IMR-90 (cell line): Measurements from ENCODE around the gene ZNF616. TPM values are rescaled to one million over a fixed set of nuclear protein-coding genes. Genes with fewer than 3 reads are reported as not detected.

Source experiments
- ATAC-seq: fragments of 200-7000 bp; cut with Tn5 transposase; 2 replicates; pipeline ENCODE4 v1.9.1; 2020; ENCODE audit warnings: low read depth, mild to moderate bottlenecking, moderate library complexity
- BruUV-seq: library from RNA; stranded (reverse); fragments of 400-500 nt; replicated peaks from 2 replicates; lab custom pipeline; 2021; lab: Mats Ljungman, UMichigan
- CTCF ChIA-PET: fragments of 300-600 bp; formaldehyde crosslinking; extraction: SDS; loops from one replicate; lab custom pipeline; 2021; ENCODE audit warnings: antibody characterized with exemption; lab: Yijun Ruan, JAX
- POLR2A ChIA-PET: fragments of 300-600 bp; sonication (Branson Sonifier 250); formaldehyde crosslinking; loops from one replicate; lab custom pipeline; 2022; ENCODE audit warnings: antibody characterized with exemption; ENCODE audit not compliant: unreplicated experiment; lab: Charles Lee
- DNase-seq: peaks from one replicate; pipeline ENCODE4 v3.0.0; 2013
- H2AFZ ChIP-seq: replicated peaks from 2 replicates; pipeline ENCODE3; 2013; ENCODE audit warnings: low read length, mild to moderate bottlenecking; ENCODE audit not compliant: poor library complexity
- H2AK5ac ChIP-seq: 2 replicates; pipeline ENCODE4 v1.6.1; 2013; ENCODE audit warnings: low read depth, low read length, inconsistent platforms
- H2AK9ac ChIP-seq: replicated peaks from 2 replicates; pipeline ENCODE3; 2013; ENCODE audit warnings: mild to moderate bottlenecking, low read depth, low read length, moderate library complexity; ENCODE audit not compliant: poor library complexity
- H2BK120ac ChIP-seq: 2 replicates; pipeline ENCODE4 v1.6.1; 2013; ENCODE audit warnings: low read depth, low read length, inconsistent platforms
- H2BK15ac ChIP-seq: 3 replicates; pipeline ENCODE4 v1.6.1; 2013; ENCODE audit warnings: low read depth, low read length, inconsistent platforms
- H2BK20ac ChIP-seq: 2 replicates; pipeline ENCODE4 v1.6.1; 2013; ENCODE audit warnings: low read depth, mild to moderate bottlenecking, inconsistent platforms, low read length, moderate library complexity
- H2BK5ac ChIP-seq: 2 replicates; pipeline ENCODE4 v1.6.1; 2013; ENCODE audit warnings: mild to moderate bottlenecking, low read depth, low read length, inconsistent platforms; ENCODE audit not compliant: poor library complexity, severe bottlenecking
- H3K14ac ChIP-seq: replicated peaks from 2 replicates; pipeline ENCODE4 v1.6.1; 2013; ENCODE audit warnings: low read depth, low read length, inconsistent platforms
- H3K18ac ChIP-seq: 2 replicates; pipeline ENCODE4 v1.6.1; 2013; ENCODE audit warnings: low read depth, low read length, control low read depth
- H3K23ac ChIP-seq: 2 replicates; pipeline ENCODE4 v1.6.1; 2013; ENCODE audit warnings: low read depth, low read length, inconsistent platforms
- H3K27ac ChIP-seq: 2 replicates; pipeline ENCODE4 v1.5.1; 2013; ENCODE audit warnings: mild to moderate bottlenecking, control low read depth, low read length; ENCODE audit not compliant: insufficient read depth
- H3K27me3 ChIP-seq: 2 replicates; pipeline ENCODE4 v1.6.1; 2013; ENCODE audit warnings: low read length; ENCODE audit not compliant: control insufficient read depth, insufficient read depth
- H3K36me3 ChIP-seq: 2 replicates; pipeline ENCODE4 v1.6.1; 2013; ENCODE audit warnings: low read length, mixed read lengths; ENCODE audit not compliant: control insufficient read depth, insufficient read depth
- H3K4ac ChIP-seq: 2 replicates; pipeline ENCODE4 v1.6.1; 2013; ENCODE audit warnings: low read depth, low read length, inconsistent platforms
- H3K4me1 ChIP-seq: 2 replicates; pipeline ENCODE4 v1.6.1; 2013; ENCODE audit warnings: low read length, mixed read lengths; ENCODE audit not compliant: control insufficient read depth, insufficient read depth
- H3K4me2 ChIP-seq: 2 replicates; pipeline ENCODE4 v1.6.1; 2013; ENCODE audit warnings: low read depth, mild to moderate bottlenecking, control low read depth, low read length, moderate library complexity
- H3K4me3 ChIP-seq: 2 replicates; pipeline ENCODE4 v1.5.1; 2013; ENCODE audit warnings: low read depth, mild to moderate bottlenecking, control low read depth, low read length, moderate library complexity; ENCODE audit not compliant: insufficient read depth
- H3K56ac ChIP-seq: 2 replicates; pipeline ENCODE4 v1.6.1; 2013; ENCODE audit warnings: low read length, inconsistent platforms; ENCODE audit not compliant: insufficient read depth; ENCODE audit errors: extremely low read depth
- H3K79me1 ChIP-seq, 2 experiments: 2 replicates each; pipeline ENCODE4 v1.6.1; 2013; ENCODE audit warnings: low read length in 2 of 2, inconsistent platforms in 1 of 2, low read depth in 1 of 2
- H3K9ac ChIP-seq: 2 replicates; pipeline ENCODE4 v1.6.1; 2013; ENCODE audit warnings: low read depth, low read length, control low read depth
- H3K9me1 ChIP-seq: 2 replicates; pipeline ENCODE4 v1.6.1; 2013; ENCODE audit warnings: low read length, inconsistent platforms; ENCODE audit not compliant: insufficient read depth
- H3K9me3 ChIP-seq: 2 replicates; pipeline ENCODE4 v1.6.1; 2013; ENCODE audit warnings: low read length; ENCODE audit not compliant: control insufficient read depth, insufficient read depth
- H4K20me1 ChIP-seq: 2 replicates; pipeline ENCODE4 v1.6.1; 2013; ENCODE audit warnings: low read length, inconsistent platforms; ENCODE audit not compliant: insufficient read depth
- H4K5ac ChIP-seq: 2 replicates; pipeline ENCODE4 v1.6.1; 2013; ENCODE audit warnings: mild to moderate bottlenecking, low read depth, low read length, control low read depth
- H4K8ac ChIP-seq, 2 experiments: 2 replicates each; pipeline ENCODE4 v1.6.1; 2013; ENCODE audit warnings: low read depth in 2 of 2, low read length in 2 of 2, control low read depth in 1 of 2, inconsistent platforms in 1 of 2
- H4K91ac ChIP-seq: 2 replicates; pipeline ENCODE4 v1.6.1; 2013; ENCODE audit warnings: low read depth, low read length, inconsistent platforms; ENCODE audit not compliant: insufficient read depth
- CEBPB ChIP-seq: IDR thresholded peaks from 2 replicates; pipeline ENCODE4 v1.6.1; 2012; ENCODE audit warnings: low read depth, low read length, improper control_type of control experiment
- CHD1 ChIP-seq: IDR thresholded peaks from 2 replicates; pipeline ENCODE4 v1.6.1; 2012; ENCODE audit warnings: low read depth, low read length, improper control_type of control experiment
- ELK1 ChIP-seq: fragments of 150-350 bp; IDR thresholded peaks from 2 replicates; pipeline ENCODE4 v1.6.1; 2016; ENCODE audit warnings: low read depth, mild to moderate bottlenecking, low read length, moderate library complexity, borderline replicate concordance
- FOS ChIP-seq: fragments of 150-350 bp; IDR thresholded peaks from 2 replicates; pipeline ENCODE4 v1.6.1; 2016; ENCODE audit warnings: low read depth, low read length
- MAFK ChIP-seq: IDR thresholded peaks from 2 replicates; pipeline ENCODE4 v1.6.1; 2012; ENCODE audit warnings: low read depth, low read length, improper control_type of control experiment
- MAZ ChIP-seq: IDR thresholded peaks from 2 replicates; pipeline ENCODE4 v1.6.1; 2012; ENCODE audit warnings: low read depth, mild to moderate bottlenecking, low read length, improper control_type of control experiment, moderate library complexity, borderline replicate concordance
- MXI1 ChIP-seq: IDR thresholded peaks from 2 replicates; pipeline ENCODE4 v1.6.1; 2012; ENCODE audit warnings: low read depth, mild to moderate bottlenecking, low read length, moderate library complexity, borderline replicate concordance
- RAD21 ChIP-seq: IDR thresholded peaks from 2 replicates; pipeline ENCODE4 v1.6.1; 2012; ENCODE audit warnings: low read length, improper control_type of control experiment
- RCOR1 ChIP-seq: IDR thresholded peaks from 2 replicates; pipeline ENCODE4 v1.6.1; 2012; ENCODE audit warnings: mild to moderate bottlenecking, low read length, improper control_type of control experiment; ENCODE audit not compliant: insufficient replicate concordance
- RFX5 ChIP-seq: IDR thresholded peaks from 2 replicates; pipeline ENCODE4 v1.8.0; 2012; ENCODE audit warnings: low read depth, mild to moderate bottlenecking, low read length, moderate library complexity
- SMC3 ChIP-seq: fragments of 150-350 bp; IDR thresholded peaks from 2 replicates; pipeline ENCODE4 v1.6.1; 2016; ENCODE audit warnings: low read depth, mild to moderate bottlenecking, antibody characterized with exemption, low read length, moderate library complexity
- WGBS, 2 experiments: methylation state at CpG; one replicate each; pipeline versions ENCODE4 v1.1.5 to v1.1.7; 2013; ENCODE audit warnings: missing lambda C conversion rate in 2 of 2; ENCODE audit not compliant: insufficient read length in 1 of 2; ENCODE audit errors: extremely low coverage in 2 of 2; 5-methylcytosine and 5-hydroxymethylcytosine counted together
- dilution Hi-C: fragments of 300-500 bp; cut with HindIII; formaldehyde crosslinking; loops from one replicate; pipeline ENCODE4 v1.14.3; 2018; ENCODE audit warnings: low sequenced_read_pairs; ENCODE audit not compliant: unreplicated experiment
- in situ Hi-C: fragments of 300-500 bp; cut with MboI; formaldehyde crosslinking; loops from 3 replicates; pipeline ENCODE4 v1.14.3; 2019; ENCODE audit warnings: low sequenced_read_pairs, inconsistent platforms, mixed read lengths
- intact Hi-C: fragments of 100-400 bp; cut with micrococcal nuclease; formaldehyde crosslinking; loops from 2 replicates; pipeline ENCODE4 v1.10.0; 2022
- polyA plus RNA-seq, 3 experiments: library from polyadenylated mRNA; depleted of rRNA; stranded (reverse); fragments of >200 nt; gene quantifications; 2 replicates each; pipeline ENCODE4 v1.2.3, GENCODE V29; 2012; ENCODE audit warnings: low replicate concordance in 1 of 3
- total RNA-seq: library from RNA; depleted of rRNA; stranded (reverse); fragments of >200 nt; gene quantifications from 2 replicates; pipeline ENCODE4 v1.2.3, GENCODE V29; 2012
- TF ChIP-seq, protein P1 (sequence below): conservative IDR thresholded peaks from 2 replicates; pipeline ENCODE4 v1.5.1; 2012; ENCODE audit warnings: mild to moderate bottlenecking, low read depth, low read length, improper control_type of control experiment
- TF ChIP-seq, protein P2 (sequence below): fragments of 150-350 bp; IDR thresholded peaks from 2 replicates; pipeline ENCODE4 v1.6.1; 2017; ENCODE audit warnings: mild to moderate bottlenecking, antibody characterized with exemption, low read length, low read depth

The ZNF616 gene
- total and polyA plus RNA-seq, 2 of the 4 experiments (the other 2 are of a cell fraction): 2.8 to 13.6 TPM

GRCh38 chr19:52110780-52111179 lies 29.0 kb downstream of the ZNF616 start:
- Histone ChIP-seq H3K36me3 (peaks cover 10% of the 10 kb centered on the region), H2BK120ac (no peak overlapping the region), H3K4me3 (no peak overlapping the region), H3K9me3 (peaks cover 72% of the 10 kb centered on the region), H4K8ac (no peak overlapping the region), H3K4me2 (no peak overlapping the region), H3K18ac (no peak overlapping the region), H3K23ac (no peak overlapping the region), H3K27me3 (no peaks in the 10 kb centered on the region), H2BK20ac (no peak overlapping the region), H3K27ac (no peak overlapping the region), H3K56ac (no peak overlapping the region), H4K20me1 (no peaks in the 10 kb centered on the region), H3K14ac (no peak overlapping the region), H2AK9ac (no peak overlapping the region), H4K91ac (no peak overlapping the region), H2AFZ (no peak overlapping the region), H3K9ac (no peak overlapping the region), H3K4me1 (no peaks in the 10 kb centered on the region), H2BK5ac (no peak overlapping the region), H4K5ac (no peak overlapping the region), H2BK15ac (no peak overlapping the region), H3K4ac (no peak overlapping the region), H3K9me1 (no peaks in the 10 kb centered on the region), H3K79me1 (no peaks in the 10 kb centered on the region), H2AK5ac (no peak overlapping the region)
- in situ Hi-C loops: no loop called here
- dilution Hi-C loops: no loop called here
- no TSS peak for BruUV-seq
- no peak for DNase-seq
- TF ChIP-seq CHD1 (no peak), MAZ (no peak), MAFK (no peak), MXI1 (no peak), ELK1 (no peak), FOS (no peak), RAD21 (no peak), CEBPB (no peak), RCOR1 (no peak), SMC3 (no peak), RFX5 (no peak)
- TF ChIP-seq, protein P1, sequence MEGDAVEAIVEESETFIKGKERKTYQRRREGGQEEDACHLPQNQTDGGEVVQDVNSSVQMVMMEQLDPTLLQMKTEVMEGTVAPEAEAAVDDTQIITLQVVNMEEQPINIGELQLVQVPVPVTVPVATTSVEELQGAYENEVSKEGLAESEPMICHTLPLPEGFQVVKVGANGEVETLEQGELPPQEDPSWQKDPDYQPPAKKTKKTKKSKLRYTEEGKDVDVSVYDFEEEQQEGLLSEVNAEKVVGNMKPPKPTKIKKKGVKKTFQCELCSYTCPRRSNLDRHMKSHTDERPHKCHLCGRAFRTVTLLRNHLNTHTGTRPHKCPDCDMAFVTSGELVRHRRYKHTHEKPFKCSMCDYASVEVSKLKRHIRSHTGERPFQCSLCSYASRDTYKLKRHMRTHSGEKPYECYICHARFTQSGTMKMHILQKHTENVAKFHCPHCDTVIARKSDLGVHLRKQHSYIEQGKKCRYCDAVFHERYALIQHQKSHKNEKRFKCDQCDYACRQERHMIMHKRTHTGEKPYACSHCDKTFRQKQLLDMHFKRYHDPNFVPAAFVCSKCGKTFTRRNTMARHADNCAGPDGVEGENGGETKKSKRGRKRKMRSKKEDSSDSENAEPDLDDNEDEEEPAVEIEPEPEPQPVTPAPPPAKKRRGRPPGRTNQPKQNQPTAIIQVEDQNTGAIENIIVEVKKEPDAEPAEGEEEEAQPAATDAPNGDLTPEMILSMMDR: no peak
- TF ChIP-seq, protein P2, sequence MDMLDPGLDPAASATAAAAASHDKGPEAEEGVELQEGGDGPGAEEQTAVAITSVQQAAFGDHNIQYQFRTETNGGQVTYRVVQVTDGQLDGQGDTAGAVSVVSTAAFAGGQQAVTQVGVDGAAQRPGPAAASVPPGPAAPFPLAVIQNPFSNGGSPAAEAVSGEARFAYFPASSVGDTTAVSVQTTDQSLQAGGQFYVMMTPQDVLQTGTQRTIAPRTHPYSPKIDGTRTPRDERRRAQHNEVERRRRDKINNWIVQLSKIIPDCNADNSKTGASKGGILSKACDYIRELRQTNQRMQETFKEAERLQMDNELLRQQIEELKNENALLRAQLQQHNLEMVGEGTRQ: no peak
- intact Hi-C loops: no loop called here
- WGBS, 2 experiments: 100% methylated on average over 2 of the region's 6 CpGs; no CpG with 5 or more reads in 1 of the 2 experiments
- no peak for ATAC-seq
- ChIA-PET CTCF (no interaction called here), POLR2A (no interaction called here)
